HepG2 (cell line): ENCODE results near the gene GGA1. TPM values are rescaled to one million over a fixed set of nuclear protein-coding genes. Genes with fewer than 3 reads are reported as not detected.

Experiments used
- CAMTA2 ChIP-seq: sonication (generic); formaldehyde crosslinking; IDR thresholded peaks from 2 replicates; pipeline ENCODE4 v1.4.0; 2020; ENCODE audit warnings: mild to moderate bottlenecking, missing genetic modification reagents, borderline replicate concordance
- CBFB ChIP-seq: sonication (generic); formaldehyde crosslinking; IDR thresholded peaks from 2 replicates; pipeline ENCODE4 v1.4.0; 2020; ENCODE audit warnings: missing genetic modification reagents
- HMG20A ChIP-seq: IDR thresholded peaks from 2 replicates; pipeline ENCODE4 v1.6.1; 2016; ENCODE audit warnings: borderline replicate concordance
- PCBP2 ChIP-seq: fragments of 200-400 bp; formaldehyde crosslinking; optimal IDR thresholded peaks from 2 replicates; pipeline ENCODE3; 2018; ENCODE audit warnings: low read length, low read depth; ENCODE audit not compliant: poor library complexity, severe bottlenecking
- RBFOX2 ChIP-seq: fragments of 200-400 bp; formaldehyde crosslinking; IDR thresholded peaks from 2 replicates; pipeline ENCODE4 v1.6.1; 2017; ENCODE audit warnings: low read depth, mild to moderate bottlenecking, low read length
- SALL1 ChIP-seq: sonication (generic); formaldehyde crosslinking; IDR thresholded peaks from 2 replicates; pipeline ENCODE4 v1.8.0; 2022; ENCODE audit warnings: mild to moderate bottlenecking, missing genetic modification reagents
- SETDB1 ChIP-seq: sonication (generic); formaldehyde crosslinking; IDR thresholded peaks from 2 replicates; pipeline ENCODE4 v1.5.1; 2020; ENCODE audit warnings: missing genetic modification reagents, mild to moderate bottlenecking, borderline replicate concordance
- SMAD3 ChIP-seq: sonication (generic); formaldehyde crosslinking; IDR thresholded peaks from 2 replicates; pipeline ENCODE4 v1.4.0; 2020; ENCODE audit warnings: missing genetic modification reagents
- SNAI1 ChIP-seq: sonication (generic); formaldehyde crosslinking; IDR thresholded peaks from 2 replicates; pipeline ENCODE4 v1.5.0; 2020; ENCODE audit warnings: mild to moderate bottlenecking, missing genetic modification reagents, borderline replicate concordance
- SOX5 ChIP-seq: IDR thresholded peaks from 2 replicates; pipeline ENCODE4 v1.6.1; 2016; ENCODE audit warnings: borderline replicate concordance
- TEAD3 ChIP-seq: optimal IDR thresholded peaks from 2 replicates; pipeline ENCODE3; 2016; ENCODE audit warnings: borderline replicate concordance
- ZBTB7B ChIP-seq: sonication (generic); formaldehyde crosslinking; IDR thresholded peaks from 2 replicates; pipeline ENCODE4 v1.4.0; 2020; ENCODE audit warnings: missing genetic modification reagents
- ZNF543 ChIP-seq: sonication (generic); formaldehyde crosslinking; IDR thresholded peaks from 2 replicates; pipeline ENCODE4 v1.4.0; 2020; ENCODE audit warnings: mild to moderate bottlenecking, missing genetic modification reagents
- ZNF761 ChIP-seq: sonication (generic); formaldehyde crosslinking; conservative IDR thresholded peaks from 2 replicates; pipeline ENCODE4 v1.4.0; 2020; ENCODE audit warnings: mild to moderate bottlenecking, missing genetic modification reagents
- ZNF839 ChIP-seq: sonication (generic); formaldehyde crosslinking; IDR thresholded peaks from 2 replicates; pipeline ENCODE4 v1.4.0; 2020; ENCODE audit warnings: missing genetic modification reagents, mild to moderate bottlenecking, borderline replicate concordance
- polyA plus RNA-seq, 8 experiments: library from polyadenylated mRNA; depleted of rRNA in 3 of 8; stranded (reverse) in 7 of 8; unstranded in 1 of 8; fragments of >200 nt; fragmentation: Illumina TruSeq in 4 of 8; extraction: Trizol in 4 of 8; gene quantifications; 2 replicates each; pipeline versions ENCODE4 v1.2.1 to v1.2.3, GENCODE V29; 2011 to 2016; ENCODE audit warnings: low read depth in 4 of 8, missing spikeins in 1 of 8, mixed read lengths in 1 of 8; ENCODE audit not compliant: insufficient read depth in 1 of 8
- total RNA-seq, 5 experiments: library from RNA; depleted of rRNA; stranded (reverse); fragments of >200 nt; fragmentation: Illumina TruSeq; extraction: Trizol; gene quantifications; 2 replicates each; pipeline ENCODE4 v1.2.3, GENCODE V29; 2016; ENCODE audit warnings: low read depth in 1 of 5
- TF ChIP-seq, protein P1 (sequence below): sonication (generic); formaldehyde crosslinking; IDR thresholded peaks from 2 replicates; pipeline ENCODE4 v1.8.0; 2022; ENCODE audit warnings: missing genetic modification reagents, mild to moderate bottlenecking, moderate library complexity, borderline replicate concordance
- TF ChIP-seq, protein P2 (sequence below): sonication (generic); formaldehyde crosslinking; IDR thresholded peaks from 2 replicates; pipeline ENCODE4 v1.4.0; 2020; ENCODE audit warnings: missing genetic modification reagents
- TF ChIP-seq, protein P3 (sequence below): sonication (generic); formaldehyde crosslinking; IDR thresholded peaks from 2 replicates; pipeline ENCODE4 v1.4.0; 2020; ENCODE audit warnings: missing genetic modification reagents, mild to moderate bottlenecking, borderline replicate concordance
- TF ChIP-seq, protein P4 (sequence below): IDR thresholded peaks from 2 replicates; pipeline ENCODE4 v1.6.1; 2018; ENCODE audit warnings: missing genetic modification reagents
- TF ChIP-seq, protein P5 (sequence below): IDR thresholded peaks from 2 replicates; pipeline ENCODE4 v1.6.1; 2016; ENCODE audit warnings: missing compliant biosample characterization, missing genetic modification reagents, borderline replicate concordance
- TF ChIP-seq, protein P6 (sequence below): sonication (generic); formaldehyde crosslinking; IDR thresholded peaks from 2 replicates; pipeline ENCODE4 v1.8.1; 2022; ENCODE audit warnings: mild to moderate bottlenecking, missing genetic modification reagents

GGA1 gene
- total and polyA plus RNA-seq, 2 of the 13 experiments (the other 11 are each of a cell fraction or from before 2014, with no cell fraction given), result 29.1 to 87.2 TPM

DNA sequence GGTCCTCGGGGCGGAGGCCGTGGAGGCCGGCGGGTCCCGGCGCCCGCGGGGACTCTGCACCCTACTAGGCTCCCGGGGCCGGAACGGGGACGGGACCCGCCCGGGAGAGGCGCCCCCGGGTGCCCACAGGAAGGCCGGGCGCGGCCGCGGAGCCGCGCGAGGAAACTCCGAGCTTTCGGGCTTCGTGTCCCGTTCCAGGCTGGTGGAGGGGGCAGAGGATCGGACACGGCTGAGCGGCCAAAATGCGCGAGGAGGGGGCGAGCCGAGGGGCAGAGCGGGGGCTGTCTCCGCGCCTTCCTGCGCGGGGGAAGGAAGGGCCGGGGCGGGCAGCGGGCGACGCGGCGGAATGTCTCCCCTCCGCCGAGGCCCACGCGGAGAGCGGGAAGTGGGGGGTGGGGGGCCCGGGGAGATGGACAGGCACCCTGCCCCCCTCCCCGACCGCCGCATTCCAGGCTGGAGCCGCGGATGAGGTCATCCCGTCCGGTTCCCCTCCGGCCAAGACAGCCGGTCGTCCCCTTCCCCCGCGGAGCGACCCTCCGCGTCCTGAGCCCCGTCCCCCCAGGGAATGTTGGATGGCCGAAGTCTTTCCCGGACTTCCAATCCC lies 47.9 kb upstream of the GGA1 start (continued):
- TF ChIP-seq, protein P1, sequence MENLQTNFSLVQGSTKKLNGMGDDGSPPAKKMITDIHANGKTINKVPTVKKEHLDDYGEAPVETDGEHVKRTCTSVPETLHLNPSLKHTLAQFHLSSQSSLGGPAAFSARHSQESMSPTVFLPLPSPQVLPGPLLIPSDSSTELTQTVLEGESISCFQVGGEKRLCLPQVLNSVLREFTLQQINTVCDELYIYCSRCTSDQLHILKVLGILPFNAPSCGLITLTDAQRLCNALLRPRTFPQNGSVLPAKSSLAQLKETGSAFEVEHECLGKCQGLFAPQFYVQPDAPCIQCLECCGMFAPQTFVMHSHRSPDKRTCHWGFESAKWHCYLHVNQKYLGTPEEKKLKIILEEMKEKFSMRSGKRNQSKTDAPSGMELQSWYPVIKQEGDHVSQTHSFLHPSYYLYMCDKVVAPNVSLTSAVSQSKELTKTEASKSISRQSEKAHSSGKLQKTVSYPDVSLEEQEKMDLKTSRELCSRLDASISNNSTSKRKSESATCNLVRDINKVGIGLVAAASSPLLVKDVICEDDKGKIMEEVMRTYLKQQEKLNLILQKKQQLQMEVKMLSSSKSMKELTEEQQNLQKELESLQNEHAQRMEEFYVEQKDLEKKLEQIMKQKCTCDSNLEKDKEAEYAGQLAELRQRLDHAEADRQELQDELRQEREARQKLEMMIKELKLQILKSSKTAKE, result peak; percentile 52; the same call in 1 of the 2 replicates
- TF ChIP-seq, protein P2, sequence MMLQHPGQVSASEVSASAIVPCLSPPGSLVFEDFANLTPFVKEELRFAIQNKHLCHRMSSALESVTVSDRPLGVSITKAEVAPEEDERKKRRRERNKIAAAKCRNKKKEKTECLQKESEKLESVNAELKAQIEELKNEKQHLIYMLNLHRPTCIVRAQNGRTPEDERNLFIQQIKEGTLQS, result peak; percentile 70
- TF ChIP-seq, protein P3, sequence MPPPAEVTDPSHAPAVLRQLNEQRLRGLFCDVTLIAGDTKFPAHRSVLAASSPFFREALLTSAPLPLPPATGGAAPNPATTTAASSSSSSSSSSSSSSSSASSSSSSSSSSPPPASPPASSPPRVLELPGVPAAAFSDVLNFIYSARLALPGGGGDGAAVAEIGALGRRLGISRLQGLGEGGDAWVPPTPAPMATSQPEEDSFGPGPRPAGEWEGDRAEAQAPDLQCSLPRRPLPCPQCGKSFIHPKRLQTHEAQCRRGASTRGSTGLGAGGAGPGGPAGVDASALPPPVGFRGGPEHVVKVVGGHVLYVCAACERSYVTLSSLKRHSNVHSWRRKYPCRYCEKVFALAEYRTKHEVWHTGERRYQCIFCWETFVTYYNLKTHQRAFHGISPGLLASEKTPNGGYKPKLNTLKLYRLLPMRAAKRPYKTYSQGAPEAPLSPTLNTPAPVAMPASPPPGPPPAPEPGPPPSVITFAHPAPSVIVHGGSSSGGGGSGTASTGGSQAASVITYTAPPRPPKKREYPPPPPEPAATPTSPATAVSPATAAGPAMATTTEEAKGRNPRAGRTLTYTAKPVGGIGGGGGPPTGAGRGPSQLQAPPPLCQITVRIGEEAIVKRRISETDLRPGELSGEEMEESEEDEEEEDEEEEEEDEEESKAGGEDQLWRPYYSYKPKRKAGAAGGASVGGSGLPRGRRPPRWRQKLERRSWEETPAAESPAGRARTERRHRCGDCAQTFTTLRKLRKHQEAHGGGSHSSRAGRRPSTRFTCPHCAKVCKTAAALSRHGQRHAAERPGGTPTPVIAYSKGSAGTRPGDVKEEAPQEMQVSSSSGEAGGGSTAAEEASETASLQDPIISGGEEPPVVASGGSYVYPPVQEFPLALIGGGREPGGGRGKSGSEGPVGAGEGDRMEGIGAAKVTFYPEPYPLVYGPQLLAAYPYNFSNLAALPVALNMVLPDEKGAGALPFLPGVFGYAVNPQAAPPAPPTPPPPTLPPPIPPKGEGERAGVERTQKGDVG (CRISPR knock-in tag), result no peak
- TF ChIP-seq SMAD3 (CRISPR knock-in tag) (no peak), SNAI1 (CRISPR knock-in tag) (no peak), SALL1 (CRISPR knock-in tag) (no peak), RBFOX2 (peak; percentile 74), CBFB (CRISPR knock-in tag) (0 out of 2 replicates have a peak, but pooled peaks have one; percentile 11), ZNF761 (CRISPR knock-in tag) (no peak), CAMTA2 (CRISPR knock-in tag) (no peak), SETDB1 (CRISPR knock-in tag) (no peak), SOX5 (CRISPR knock-in tag) (no peak), ZNF543 (no peak), ZNF839 (CRISPR knock-in tag) (no peak), TEAD3 (CRISPR knock-in tag) (peak; percentile 67), ZBTB7B (CRISPR knock-in tag) (peak; percentile 33; the same call in 1 of the 2 replicates), HMG20A (CRISPR knock-in tag) (no peak), PCBP2 (no peak)
- TF ChIP-seq, protein P4, sequence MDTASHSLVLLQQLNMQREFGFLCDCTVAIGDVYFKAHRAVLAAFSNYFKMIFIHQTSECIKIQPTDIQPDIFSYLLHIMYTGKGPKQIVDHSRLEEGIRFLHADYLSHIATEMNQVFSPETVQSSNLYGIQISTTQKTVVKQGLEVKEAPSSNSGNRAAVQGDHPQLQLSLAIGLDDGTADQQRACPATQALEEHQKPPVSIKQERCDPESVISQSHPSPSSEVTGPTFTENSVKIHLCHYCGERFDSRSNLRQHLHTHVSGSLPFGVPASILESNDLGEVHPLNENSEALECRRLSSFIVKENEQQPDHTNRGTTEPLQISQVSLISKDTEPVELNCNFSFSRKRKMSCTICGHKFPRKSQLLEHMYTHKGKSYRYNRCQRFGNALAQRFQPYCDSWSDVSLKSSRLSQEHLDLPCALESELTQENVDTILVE (CRISPR knock-in tag), result no peak
- TF ChIP-seq, protein P5, sequence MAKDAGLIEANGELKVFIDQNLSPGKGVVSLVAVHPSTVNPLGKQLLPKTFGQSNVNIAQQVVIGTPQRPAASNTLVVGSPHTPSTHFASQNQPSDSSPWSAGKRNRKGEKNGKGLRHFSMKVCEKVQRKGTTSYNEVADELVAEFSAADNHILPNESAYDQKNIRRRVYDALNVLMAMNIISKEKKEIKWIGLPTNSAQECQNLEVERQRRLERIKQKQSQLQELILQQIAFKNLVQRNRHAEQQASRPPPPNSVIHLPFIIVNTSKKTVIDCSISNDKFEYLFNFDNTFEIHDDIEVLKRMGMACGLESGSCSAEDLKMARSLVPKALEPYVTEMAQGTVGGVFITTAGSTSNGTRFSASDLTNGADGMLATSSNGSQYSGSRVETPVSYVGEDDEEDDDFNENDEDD (CRISPR knock-in tag), result no peak
- TF ChIP-seq, protein P6, sequence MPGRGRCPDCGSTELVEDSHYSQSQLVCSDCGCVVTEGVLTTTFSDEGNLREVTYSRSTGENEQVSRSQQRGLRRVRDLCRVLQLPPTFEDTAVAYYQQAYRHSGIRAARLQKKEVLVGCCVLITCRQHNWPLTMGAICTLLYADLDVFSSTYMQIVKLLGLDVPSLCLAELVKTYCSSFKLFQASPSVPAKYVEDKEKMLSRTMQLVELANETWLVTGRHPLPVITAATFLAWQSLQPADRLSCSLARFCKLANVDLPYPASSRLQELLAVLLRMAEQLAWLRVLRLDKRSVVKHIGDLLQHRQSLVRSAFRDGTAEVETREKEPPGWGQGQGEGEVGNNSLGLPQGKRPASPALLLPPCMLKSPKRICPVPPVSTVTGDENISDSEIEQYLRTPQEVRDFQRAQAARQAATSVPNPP (CRISPR knock-in tag), result no peak
